ENCODE data around the gene TMOD1. TPM values are rescaled to one million over a fixed set of nuclear protein-coding genes. Genes with fewer than 3 reads are reported as not detected.

Gene TMOD1
- polyA plus RNA-seq, 1 of the 3 experiments (the other 2 are of a cell fraction): 0.54 TPM

DNA sequence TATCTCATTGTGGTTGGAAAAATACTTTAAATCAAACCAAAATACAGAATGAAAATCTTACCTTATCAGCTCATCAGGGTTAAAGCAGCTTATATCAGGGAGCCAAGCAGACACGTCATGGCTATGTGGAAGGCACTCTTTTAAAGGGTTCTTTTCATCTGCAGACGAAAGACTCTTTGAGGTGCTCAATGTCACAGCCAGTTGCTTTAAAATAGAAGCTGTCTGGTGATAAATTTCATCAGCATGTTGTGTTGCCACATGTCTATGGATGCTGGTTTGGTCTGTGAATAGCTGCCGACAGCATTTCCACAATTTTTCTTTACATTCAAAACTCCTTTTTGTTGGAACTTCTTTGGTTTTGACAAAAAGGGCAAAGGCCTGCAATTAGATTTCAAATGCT is 124.2 kb downstream of the TMOD1 start:
- Histone ChIP-seq H3K36me3 (replicated peaks in 1 of 2; ENCODE audit: control insufficient read depth in 1 of 2, insufficient read depth in 2 of 2, low read length in 1 of 2) (peaks cover 22 to 42% of the 10 kb centered on the region in 2 experiments), H3K27ac (ENCODE audit: low read depth in 2 of 2, low read length in 1 of 2) (no peak overlapping the region), H2AFZ (ENCODE audit: low read depth) (no peak overlapping the region), H4K20me1 (ENCODE audit: insufficient read depth) (no peaks in the 10 kb centered on the region), H3K9me2 (no peaks in the 10 kb centered on the region), H3F3A (replicated peaks; ENCODE audit: insufficient read depth) (no peaks in the 10 kb centered on the region), H3K4me3 (ENCODE audit: low read depth in 2 of 2, low read length in 1 of 2) (no peak overlapping the region), H3K27me3 (ENCODE audit: insufficient read depth) (no peaks in the 10 kb centered on the region), H3K9me3 (no peaks in the 10 kb centered on the region), H3K79me2 (ENCODE audit: insufficient read depth) (peaks cover 47% of the 10 kb centered on the region), H3K4me1 (ENCODE audit: control insufficient read depth in 1 of 2, insufficient read depth in 2 of 2, low read depth in 1 of 2, low read length in 1 of 2) (no peaks in the 10 kb centered on the region; a peak in 1 of 4 replicates), H3K4me2 (no peak overlapping the region), H3K9ac (no peak overlapping the region)
- CTCF ChIA-PET: interaction anchor here (1.5 to 4.6 kb wide), 3 partner anchors 10 to 158 kb away, joined by 6 to 23 read pairs (median 16); no protein-coding TSS in a partner anchor
- no peak for TF ChIP-seq REST (IDR thresholded peaks at IDR 0.05; ENCODE audit: low read depth, low read length)
- no peak for TF ChIP-seq TAF1 (IDR thresholded peaks at IDR 0.05; ENCODE audit: borderline replicate concordance, low read depth, low read length)
- no peak for TF ChIP-seq ZBTB33 (IDR thresholded peaks at IDR 0.05; ENCODE audit: borderline replicate concordance, low read depth)
- TF ChIP-seq TEAD4 (IDR thresholded peaks at IDR 0.05; ENCODE audit: borderline replicate concordance, insufficient read depth): no peak
- no peak for TF ChIP-seq FOSL2 (IDR thresholded peaks at IDR 0.05; ENCODE audit: borderline replicate concordance, low read depth)
- DNase-seq: no peak
- 68% methylated on average over 3 of the region's 3 CpGs for WGBS (ENCODE audit: low lambda C conversion rate)
- POLR2A ChIA-PET: no interaction called here

DNA sequence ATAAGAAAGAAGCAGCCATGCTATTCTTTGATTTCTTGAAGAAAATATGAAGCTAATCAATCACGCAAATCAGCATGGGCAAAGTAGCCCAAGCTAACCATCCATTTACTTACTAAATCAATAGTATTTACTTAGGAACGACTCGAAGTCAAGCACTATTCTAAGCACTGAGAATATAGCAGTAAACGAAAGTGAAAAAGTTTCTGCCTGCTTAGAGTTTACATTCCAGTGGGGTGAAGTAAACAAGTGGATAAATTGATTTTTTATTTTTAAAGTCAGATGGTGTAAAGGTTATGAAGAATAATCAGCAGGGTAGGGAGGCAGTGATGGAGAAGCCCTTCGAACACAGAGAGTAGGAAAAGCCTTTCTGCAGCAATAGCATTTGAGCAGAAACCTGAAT is 126.2 kb downstream of the TMOD1 start:
- ChIA-PET CTCF (interaction anchor here (0.9 to 6.6 kb wide), 3 partner anchors 12 to 159 kb away, joined by 3 to 41 read pairs (median 9); no protein-coding TSS in a partner anchor), POLR2A (no interaction called here)
- 94% methylated on average over 5 of the region's 5 CpGs for WGBS (ENCODE audit: low lambda C conversion rate)
- Histone ChIP-seq H3K4me2 (no peak overlapping the region), H3K9ac (no peak overlapping the region), H3K4me1 (ENCODE audit: control insufficient read depth in 1 of 2, insufficient read depth in 2 of 2, low read depth in 1 of 2, low read length in 1 of 2) (peaks cover 5 to 7% of the 10 kb centered on the region in 2 experiments; a peak in 2 of 4 replicates), H3F3A (replicated peaks; ENCODE audit: insufficient read depth) (peaks cover 9% of the 10 kb centered on the region), H3K27ac (ENCODE audit: low read depth in 2 of 2, low read length in 1 of 2) (no peak overlapping the region), H3K36me3 (replicated peaks in 1 of 2; ENCODE audit: control insufficient read depth in 1 of 2, insufficient read depth in 2 of 2, low read length in 1 of 2) (peaks cover 19 to 37% of the 10 kb centered on the region in 2 experiments), H3K27me3 (ENCODE audit: insufficient read depth) (no peaks in the 10 kb centered on the region), H4K20me1 (ENCODE audit: insufficient read depth) (no peaks in the 10 kb centered on the region), H2AFZ (ENCODE audit: low read depth) (no peak overlapping the region), H3K79me2 (ENCODE audit: insufficient read depth) (peaks cover 63% of the 10 kb centered on the region), H3K9me2 (no peaks in the 10 kb centered on the region), H3K4me3 (ENCODE audit: low read depth in 2 of 2, low read length in 1 of 2) (no peak overlapping the region), H3K9me3 (no peaks in the 10 kb centered on the region)
- DNase-seq: no peak
- no peak for TF ChIP-seq CHD2 (IDR thresholded peaks at IDR 0.05; ENCODE audit: low read length, partially characterized antibody)
- TF ChIP-seq, protein P1, sequence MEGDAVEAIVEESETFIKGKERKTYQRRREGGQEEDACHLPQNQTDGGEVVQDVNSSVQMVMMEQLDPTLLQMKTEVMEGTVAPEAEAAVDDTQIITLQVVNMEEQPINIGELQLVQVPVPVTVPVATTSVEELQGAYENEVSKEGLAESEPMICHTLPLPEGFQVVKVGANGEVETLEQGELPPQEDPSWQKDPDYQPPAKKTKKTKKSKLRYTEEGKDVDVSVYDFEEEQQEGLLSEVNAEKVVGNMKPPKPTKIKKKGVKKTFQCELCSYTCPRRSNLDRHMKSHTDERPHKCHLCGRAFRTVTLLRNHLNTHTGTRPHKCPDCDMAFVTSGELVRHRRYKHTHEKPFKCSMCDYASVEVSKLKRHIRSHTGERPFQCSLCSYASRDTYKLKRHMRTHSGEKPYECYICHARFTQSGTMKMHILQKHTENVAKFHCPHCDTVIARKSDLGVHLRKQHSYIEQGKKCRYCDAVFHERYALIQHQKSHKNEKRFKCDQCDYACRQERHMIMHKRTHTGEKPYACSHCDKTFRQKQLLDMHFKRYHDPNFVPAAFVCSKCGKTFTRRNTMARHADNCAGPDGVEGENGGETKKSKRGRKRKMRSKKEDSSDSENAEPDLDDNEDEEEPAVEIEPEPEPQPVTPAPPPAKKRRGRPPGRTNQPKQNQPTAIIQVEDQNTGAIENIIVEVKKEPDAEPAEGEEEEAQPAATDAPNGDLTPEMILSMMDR (IDR thresholded peaks at IDR 0.05): no peak
- no peak for TF ChIP-seq MXI1 (IDR thresholded peaks at IDR 0.05; ENCODE audit: low read depth, low read length)
